NT2/D1 (cell line): ENCODE results near the gene RPS6KA2.

ENCODE experiments used
- YY1 ChIP-seq: IDR thresholded peaks from 2 replicates; pipeline ENCODE4 v1.6.1; 2011; ENCODE audit not compliant: insufficient read length, insufficient read depth
- ZNF274 ChIP-seq: IDR thresholded peaks from 2 replicates; pipeline ENCODE4 v1.6.1; 2011; ENCODE audit warnings: mild to moderate bottlenecking, low read depth, low read length

- TF ChIP-seq YY1 (no peak), ZNF274 (no peak)
Observed at GRCh38 chr6:166551754-166552495, 75.1 kb downstream of the RPS6KA2 start.
